ENCODE data around the gene RAE1.

RAE1 gene

DNA sequence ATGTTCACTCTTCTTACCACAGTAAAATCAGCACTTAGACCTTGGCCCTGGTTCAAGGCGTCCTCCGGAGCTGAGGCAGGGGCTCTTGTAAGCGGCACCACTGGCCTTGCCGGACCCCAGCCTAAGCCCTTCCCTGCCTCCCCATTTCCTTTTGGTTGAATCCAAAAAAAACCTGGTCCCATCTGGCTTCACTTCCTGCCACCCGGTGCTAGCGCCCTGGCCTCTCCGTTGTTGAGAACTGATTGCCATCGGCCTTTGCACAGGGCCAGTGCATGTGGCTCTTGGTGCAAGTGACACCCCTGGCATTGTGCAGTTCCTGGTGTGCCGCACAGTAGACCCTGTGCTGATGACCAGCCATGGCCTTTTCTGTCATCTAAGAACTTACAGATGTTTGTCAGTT is 21.1 kb downstream of the RAE1 start:
- DNase-seq (ENCODE audit: low read depth) = no peak

GRCh38 chr20:57372581-57373350 is 21.7 kb downstream of the RAE1 start:
- DNase-seq (ENCODE audit: low read depth) = no peak

GRCh38 chr20:57374343-57374930 is 23.4 kb downstream of the RAE1 start:
- no peak for DNase-seq (ENCODE audit: low read depth)

DNA sequence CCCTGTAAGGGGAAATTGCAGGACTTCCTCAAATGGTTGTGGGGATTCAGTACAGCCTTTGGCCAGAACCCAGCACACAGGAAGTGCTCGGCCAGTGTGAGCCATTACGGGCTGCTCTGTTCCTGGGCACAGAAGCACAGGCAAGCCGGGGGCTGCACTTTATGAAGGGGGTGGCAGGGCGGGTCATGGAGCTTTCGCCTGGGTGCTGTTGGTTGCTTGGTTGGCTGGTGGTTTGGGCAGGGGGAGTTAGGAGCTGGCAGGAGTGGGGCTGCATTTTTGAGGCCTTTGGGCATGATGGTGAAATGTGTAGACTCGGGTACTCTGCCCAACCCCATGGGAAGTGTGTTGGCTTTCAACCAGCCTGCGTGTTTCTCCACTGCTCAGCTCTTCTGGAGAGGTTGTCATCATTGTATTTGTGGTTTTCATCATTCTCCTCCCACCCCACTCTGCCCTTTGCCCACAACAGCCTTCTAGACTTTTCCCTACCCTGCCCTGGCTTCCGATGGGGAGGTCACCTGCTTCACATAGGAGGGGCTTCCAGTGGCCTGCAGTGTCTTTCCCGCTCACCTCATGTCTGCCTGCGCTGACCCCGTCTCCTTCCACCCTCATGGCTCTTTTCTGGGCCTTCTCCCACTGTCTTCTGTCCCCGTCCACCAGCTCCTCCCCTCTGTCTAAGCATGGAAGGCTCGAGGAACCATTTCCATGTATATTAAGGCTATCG is 24.0 kb downstream of the RAE1 start:
- no peak for DNase-seq (ENCODE audit: low read depth)

GRCh38 chr20:57375652-57376230 is 24.7 kb downstream of the RAE1 start:
- no peak for DNase-seq (ENCODE audit: low read depth)

DNA sequence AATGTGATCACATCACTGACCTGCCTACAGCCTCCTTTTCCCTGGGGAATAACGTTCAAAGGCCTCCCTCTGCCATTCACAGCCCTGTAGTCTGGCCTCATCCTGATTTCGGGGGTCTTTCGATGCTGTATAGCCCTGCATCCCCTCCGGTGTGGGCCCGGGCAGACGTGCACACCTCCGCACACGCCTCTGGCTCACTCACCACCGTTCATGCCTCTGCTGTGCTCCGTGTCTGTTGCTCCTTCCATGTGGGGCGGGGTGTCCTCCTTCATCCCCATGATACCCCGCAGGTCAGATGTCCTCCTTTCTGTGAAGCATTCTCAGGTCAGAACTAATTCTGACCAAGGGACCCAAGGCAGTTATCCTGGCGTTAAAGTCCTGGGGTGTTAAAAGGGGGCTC is 26.3 kb downstream of the RAE1 start:
- DNase-seq (ENCODE audit: low read depth) = no peak

DNA sequence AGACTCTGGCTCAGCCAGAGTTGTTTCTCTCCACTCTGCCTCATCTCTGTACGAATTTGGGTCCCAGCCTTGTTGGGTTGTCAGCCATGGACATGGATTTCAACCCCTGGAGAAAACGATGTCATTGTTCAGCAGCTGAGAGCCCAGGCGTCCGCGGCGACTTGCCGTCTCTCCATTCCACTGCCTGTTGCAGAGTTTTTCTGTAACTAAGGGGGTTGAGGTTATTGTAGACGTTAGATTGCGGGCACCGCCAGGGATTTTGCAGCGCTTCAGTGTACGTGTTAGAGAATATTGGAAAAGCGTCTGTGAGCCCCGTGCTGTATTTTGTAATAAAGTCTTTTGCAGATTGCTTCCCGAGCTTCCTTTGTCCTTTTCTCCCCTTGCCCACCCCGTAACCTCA is 27.1 kb downstream of the RAE1 start:
- no peak for DNase-seq (ENCODE audit: low read depth)

- no peak for DNase-seq (ENCODE audit: low read depth)
Measured at GRCh38 chr20:57378646-57379262, 27.7 kb downstream of the RAE1 start.

DNA sequence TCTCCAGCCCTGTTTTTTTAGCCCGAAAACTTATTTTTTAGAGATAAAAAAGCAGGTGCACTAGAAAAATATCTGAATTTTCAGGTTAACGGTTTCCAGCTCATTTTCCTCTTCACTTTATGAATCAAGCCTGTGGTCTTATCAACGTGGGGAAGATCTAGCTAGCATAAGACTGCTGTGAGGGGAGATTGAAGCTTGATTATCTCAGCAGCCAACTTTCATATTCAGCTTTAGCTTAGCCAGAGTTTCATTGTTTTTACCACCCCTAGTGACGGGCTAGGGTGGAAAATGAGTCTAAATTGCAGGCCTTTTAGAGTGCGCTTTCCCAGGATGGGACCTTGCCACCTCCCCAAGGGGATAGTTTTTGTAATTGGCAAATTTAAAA is 28.2 kb downstream of the RAE1 start:
- no peak for DNase-seq (ENCODE audit: low read depth)

GRCh38 chr20:57380081-57380750 is 29.2 kb downstream of the RAE1 start:
- DNase-seq (ENCODE audit: low read depth) = no peak

DNA sequence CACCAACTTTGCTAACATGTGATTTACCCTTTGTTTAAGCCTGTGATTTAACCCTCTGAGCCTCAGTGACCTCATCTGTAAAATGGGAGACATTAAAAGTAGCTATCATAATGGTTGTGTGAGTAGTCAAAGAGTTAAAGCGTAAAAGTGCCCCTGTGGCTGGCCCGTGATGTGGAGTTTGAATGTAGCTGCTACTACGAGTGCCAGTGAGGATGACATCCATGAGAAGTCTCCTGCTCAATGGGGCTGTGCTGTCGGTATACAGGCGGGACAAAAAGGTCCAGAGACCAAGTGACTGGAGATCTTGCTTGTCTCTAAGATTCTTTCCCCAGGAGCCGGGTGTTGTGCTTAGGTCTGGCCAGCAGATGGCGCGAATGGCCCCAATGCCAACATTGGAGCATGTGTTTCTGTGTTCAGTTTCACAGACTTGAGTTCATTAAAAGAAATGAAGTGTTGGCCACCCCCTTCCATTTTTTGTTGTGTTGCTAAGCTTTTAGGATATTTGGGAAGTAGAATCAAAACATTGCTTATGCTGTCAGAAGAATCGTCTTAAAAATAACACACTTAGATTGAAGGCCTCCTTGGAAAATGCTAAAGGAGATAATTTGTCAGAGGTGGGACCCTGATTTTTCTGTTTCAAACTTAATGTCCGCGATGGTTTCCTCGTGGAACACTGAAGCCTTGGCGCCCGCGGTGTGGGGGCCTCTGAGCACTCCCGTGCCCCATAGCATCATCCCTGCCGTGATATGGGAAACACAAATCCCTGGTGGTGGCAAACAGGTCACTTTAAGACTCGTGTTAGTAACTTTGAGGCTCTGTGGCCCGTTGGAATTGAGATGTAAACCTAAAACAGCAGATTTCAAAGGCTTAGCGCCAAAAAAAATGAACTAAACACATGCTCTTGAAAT is 30.8 kb downstream of the RAE1 start:
- peak; percentile 79 for DNase-seq (ENCODE audit: low read depth)

GRCh38 chr20:57382516-57382915 is 31.5 kb downstream of the RAE1 start:
- no peak for DNase-seq (ENCODE audit: low read depth)

- DNase-seq (ENCODE audit: low read depth) = no peak
Measured at GRCh38 chr20:57383447-57384347, 32.6 kb downstream of the RAE1 start.

GRCh38 chr20:57384486-57384885 is 33.4 kb downstream of the RAE1 start:
- no peak for DNase-seq (ENCODE audit: low read depth)

DNA sequence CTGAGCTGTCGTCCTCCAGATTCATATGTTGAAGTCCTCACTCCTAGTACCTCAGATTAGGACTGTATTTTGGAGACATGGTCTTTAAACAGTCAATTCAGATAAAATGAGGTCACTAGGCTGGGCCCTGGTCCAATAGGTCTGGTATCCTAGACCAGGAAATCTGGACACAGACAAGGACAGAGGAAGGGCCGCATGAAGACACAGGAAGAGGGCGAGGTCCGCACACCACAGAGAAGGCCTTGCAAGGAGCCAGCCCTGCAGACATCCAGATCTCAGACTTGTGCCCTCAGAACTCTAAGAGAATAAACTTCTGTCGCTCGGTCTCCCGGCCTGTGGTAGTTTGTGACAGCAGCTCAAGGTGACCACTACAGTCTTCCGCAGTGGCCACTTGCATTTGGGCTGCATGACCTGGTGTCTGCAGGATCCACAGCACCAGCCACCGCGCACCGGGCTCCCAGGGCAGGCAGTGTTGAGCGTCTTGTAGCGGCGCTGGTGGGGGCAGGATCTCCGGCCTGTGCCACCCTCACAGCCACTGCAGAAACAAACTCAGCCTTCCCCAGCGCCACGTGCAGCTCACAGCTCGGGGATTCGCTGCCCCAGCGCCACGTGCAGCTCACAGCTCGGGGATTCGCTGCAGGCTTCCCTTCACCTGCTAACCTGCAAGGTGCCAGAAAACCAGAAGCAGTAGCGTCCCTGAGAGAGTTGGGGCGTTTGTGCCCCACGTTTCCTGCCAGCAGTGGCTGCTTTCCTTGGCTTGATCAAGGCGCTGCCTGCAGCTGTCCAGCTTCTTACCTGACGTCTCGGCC is 34.1 kb downstream of the RAE1 start:
- no peak for DNase-seq (ENCODE audit: low read depth)

DNA sequence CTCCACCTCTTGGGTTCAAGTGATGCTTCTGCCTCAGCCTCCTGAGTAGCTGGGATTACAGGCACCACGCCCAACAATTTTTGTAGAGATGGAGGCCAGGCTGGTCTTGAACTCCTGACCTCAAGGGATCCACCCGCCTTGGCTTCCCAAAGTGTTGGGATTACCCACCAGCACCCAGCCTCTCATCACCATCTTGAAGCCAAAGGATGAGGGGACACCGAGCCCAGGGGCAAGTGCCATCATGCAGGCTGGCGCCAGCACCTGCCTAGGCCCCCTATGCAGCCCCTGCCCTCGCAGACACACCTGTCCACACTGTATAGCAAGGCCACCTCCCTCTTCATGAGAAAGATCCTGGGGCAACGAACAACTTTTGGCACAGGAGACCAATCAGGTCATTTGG is 34.9 kb downstream of the RAE1 start:
- DNase-seq (ENCODE audit: low read depth) = no peak

DNA sequence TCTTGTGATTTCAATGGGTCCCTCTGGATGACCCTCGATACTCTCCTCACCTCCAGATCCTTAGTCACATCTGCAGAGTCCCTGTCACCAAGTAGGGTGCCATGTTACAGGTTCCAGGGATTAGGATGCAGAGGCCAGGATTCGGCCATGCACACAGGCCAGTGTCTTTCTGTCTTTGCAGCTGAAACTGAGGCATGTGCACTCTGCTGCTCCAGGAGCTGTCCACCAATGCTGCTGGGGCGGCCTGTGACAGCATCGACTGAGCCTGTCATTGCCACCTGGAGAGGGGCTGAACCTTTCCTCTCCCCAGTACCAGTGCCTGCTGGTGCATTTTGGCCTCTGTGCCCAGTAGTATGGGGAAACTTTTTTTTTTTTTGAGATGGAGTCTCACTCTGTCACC is 35.7 kb downstream of the RAE1 start:
- no peak for DNase-seq (ENCODE audit: low read depth)

DNA sequence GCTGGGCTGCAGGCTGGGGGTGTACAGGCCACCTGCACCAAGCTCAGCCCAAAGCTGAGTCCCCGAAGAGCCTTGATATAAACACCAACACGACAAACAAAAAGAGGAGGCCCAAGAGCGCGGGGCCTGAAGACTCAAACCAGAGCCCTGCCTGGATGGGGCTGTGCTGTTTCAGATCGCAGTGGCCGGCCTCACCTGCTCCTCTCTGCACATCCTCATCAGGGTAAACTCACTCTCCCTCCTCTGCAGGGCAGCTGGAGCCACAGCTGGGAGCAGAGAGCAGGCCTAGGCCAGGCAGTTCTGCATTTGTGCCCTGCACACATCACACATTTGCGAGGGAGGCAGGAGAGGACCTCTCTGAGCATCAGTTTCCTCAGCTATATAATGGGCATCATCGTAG is 36.4 kb downstream of the RAE1 start:
- DNase-seq (ENCODE audit: low read depth) = no peak

GRCh38 chr20:57387945-57388371 is 36.9 kb downstream of the RAE1 start:
- DNase-seq (ENCODE audit: low read depth) = no peak
